Neural progenitor cell (in vitro differentiated cells): ENCODE data around the gene ADGRG7.

Experiments used
- EZH2 ChIP-seq: fragments of 200-600 bp; sonication (generic); IDR thresholded peaks from 2 replicates; pipeline ENCODE4 v1.6.1; 2017; ENCODE audit warnings: antibody characterized with exemption, mild to moderate bottlenecking, moderate library complexity
- TF ChIP-seq, protein P1 (sequence below): fragments of 200-600 bp; sonication (generic); IDR thresholded peaks from 2 replicates; pipeline ENCODE4 v1.5.1; 2017; ENCODE audit warnings: antibody characterized with exemption, mild to moderate bottlenecking

DNA sequence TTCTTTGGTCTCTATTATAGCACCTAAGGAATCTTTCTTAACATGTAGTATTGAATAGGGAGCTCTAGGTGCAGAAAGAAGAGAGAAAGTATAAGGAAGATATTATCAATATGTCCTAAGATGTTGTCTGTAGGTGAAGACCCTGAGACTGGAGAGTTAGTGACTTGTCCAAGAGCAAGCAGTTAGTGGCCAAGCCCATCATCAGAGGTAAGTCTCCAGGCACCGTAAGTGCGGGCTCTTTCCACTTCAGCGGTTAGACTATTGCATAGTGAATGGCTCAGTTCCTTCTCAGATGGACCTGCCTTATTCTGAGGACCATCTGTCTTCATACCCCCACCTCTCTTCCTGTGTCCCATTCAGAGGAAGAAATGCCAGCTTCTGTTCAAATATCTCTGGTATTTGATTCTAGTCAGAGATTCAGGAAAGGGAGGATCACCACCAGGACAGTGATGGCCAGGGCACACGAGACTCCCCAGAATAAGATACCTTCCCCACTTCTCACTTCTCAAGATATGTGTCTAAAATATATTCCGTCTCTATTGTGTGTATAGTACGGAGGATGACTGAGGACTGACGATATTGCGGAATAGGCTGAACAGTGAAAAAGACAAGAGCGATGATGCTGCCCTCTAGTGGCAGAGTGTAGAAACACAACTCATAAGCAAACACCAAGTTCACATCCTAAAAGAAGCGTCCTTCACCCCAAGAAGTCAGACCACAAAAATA is 19.1 kb upstream of the ADGRG7 start:
- TF ChIP-seq, protein P1, sequence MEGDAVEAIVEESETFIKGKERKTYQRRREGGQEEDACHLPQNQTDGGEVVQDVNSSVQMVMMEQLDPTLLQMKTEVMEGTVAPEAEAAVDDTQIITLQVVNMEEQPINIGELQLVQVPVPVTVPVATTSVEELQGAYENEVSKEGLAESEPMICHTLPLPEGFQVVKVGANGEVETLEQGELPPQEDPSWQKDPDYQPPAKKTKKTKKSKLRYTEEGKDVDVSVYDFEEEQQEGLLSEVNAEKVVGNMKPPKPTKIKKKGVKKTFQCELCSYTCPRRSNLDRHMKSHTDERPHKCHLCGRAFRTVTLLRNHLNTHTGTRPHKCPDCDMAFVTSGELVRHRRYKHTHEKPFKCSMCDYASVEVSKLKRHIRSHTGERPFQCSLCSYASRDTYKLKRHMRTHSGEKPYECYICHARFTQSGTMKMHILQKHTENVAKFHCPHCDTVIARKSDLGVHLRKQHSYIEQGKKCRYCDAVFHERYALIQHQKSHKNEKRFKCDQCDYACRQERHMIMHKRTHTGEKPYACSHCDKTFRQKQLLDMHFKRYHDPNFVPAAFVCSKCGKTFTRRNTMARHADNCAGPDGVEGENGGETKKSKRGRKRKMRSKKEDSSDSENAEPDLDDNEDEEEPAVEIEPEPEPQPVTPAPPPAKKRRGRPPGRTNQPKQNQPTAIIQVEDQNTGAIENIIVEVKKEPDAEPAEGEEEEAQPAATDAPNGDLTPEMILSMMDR = peak; percentile 88
- TF ChIP-seq EZH2 = no peak
